Body of pancreas (tissue), 4 donors: ENCODE data around the gene PFKL. TPM values are rescaled to one million over a fixed set of nuclear protein-coding genes. Genes with fewer than 3 reads are reported as not detected.

Source experiments
- ATAC-seq: fragments of 150-250 bp; one replicate; pipeline ENCODE4 v1.9.1; 2016
- DNase-seq, 4 donors: peaks; one replicate each; pipeline ENCODE4 v3.0.0-alpha.2; 2019
- H3K27ac ChIP-seq, 4 donors: fragments of 200-600 bp; sonication (generic); 1 replicate in 3 of 4; 2 replicates in 1 of 4; pipeline versions ENCODE4 v1.5.1 to v1.6.1; 2016 to 2019; ENCODE audit warnings: mild to moderate bottlenecking in 1 of 4, mixed read lengths in 1 of 4, moderate library complexity in 1 of 4
- H3K27me3 ChIP-seq, 2 donors: fragments of 200-600 bp; sonication (generic); one replicate each; pipeline ENCODE4 v1.6.0; 2016; ENCODE audit warnings: mild to moderate bottlenecking in 1 of 2
- H3K36me3 ChIP-seq, 2 donors: fragments of 200-600 bp; sonication (generic); replicated peaks in 1 of 2; 2 replicates each; pipeline ENCODE4 v1.5.1; 2016; ENCODE audit warnings: low read depth in 2 of 2; ENCODE audit not compliant: insufficient read depth in 1 of 2
- H3K4me1 ChIP-seq: fragments of 200-600 bp; sonication (generic); one replicate; pipeline ENCODE4 v1.6.0; 2016
- H3K4me3 ChIP-seq, 2 donors: fragments of 200-600 bp; sonication (generic); 1 replicate in 1 of 2; 2 replicates in 1 of 2; pipeline ENCODE4 v1.5.1; 2016 to 2019
- H3K9me3 ChIP-seq, 3 donors: fragments of 200-600 bp; sonication (generic); 1 replicate in 2 of 3; 2 replicates in 1 of 3; pipeline ENCODE4 v1.5.1; 2016
- CTCF ChIP-seq, 7 experiments: fragments of 450-650 bp in 4 of 7; fragments of 200-600 bp in 3 of 7; sonication (generic) in 3 of 7; IDR thresholded peaks; one replicate each; pipeline ENCODE4 v1.5.1; 2016 to 2019; ENCODE audit warnings: antibody characterized with exemption in 7 of 7
- POLR2A ChIP-seq, 3 donors: fragments of 450-650 bp; IDR thresholded peaks; one replicate each; pipeline ENCODE4 v1.6.1; 2016; ENCODE audit warnings: antibody characterized with exemption in 3 of 3, mild to moderate bottlenecking in 2 of 3
- WGBS, 2 donors: methylation state at CpG; one replicate each; pipeline ENCODE4 v1.1.5; 2017; 5-methylcytosine and 5-hydroxymethylcytosine counted together
- intact Hi-C: fragments of 100-400 bp; cut with DNase I; formaldehyde crosslinking; loops from one replicate; pipeline ENCODE4 v1.15.1; 2023
- total RNA-seq, 2 donors: library from RNA; depleted of rRNA; stranded (reverse); fragments of >200 nt; gene quantifications; one replicate each; pipeline ENCODE4 v1.1.0, GENCODE V29; 2016

The PFKL gene
- total RNA-seq, 2 donors from 2014 or later, result 56.8 to 104 TPM

GRCh38 chr21:44350773-44351481, 51.1 kb downstream of the PFKL start:
- ATAC-seq (no peak), DNase-seq (no peak)
- Histone ChIP-seq H3K36me3 (no peaks in the 10 kb centered on the region), H3K27ac (no peak overlapping the region), H3K27me3 (peaks cover 0 to 7% of the 10 kb centered on the region in 2 donors), H3K4me3 (no peak overlapping the region), H3K4me1 (no peaks in the 10 kb centered on the region), H3K9me3 (no peaks in the 10 kb centered on the region)
- WGBS, 2 donors, result 16 to 20% methylated on average over 1 to 42 of the region's 42 CpGs
- intact Hi-C loops, result no loop called here
- TF ChIP-seq POLR2A (IDR thresholded peaks at IDR 0.05) (no peak), CTCF (IDR thresholded peaks at IDR 0.05) (no peak)

- peaks cover 0 to 7% of the 10 kb centered on the region in 2 donors for H3K27me3 ChIP-seq
- no peak overlapping the region for H3K27ac ChIP-seq
- ATAC-seq (no peak), DNase-seq (no peak)
- no peak overlapping the region for H3K4me3 ChIP-seq
- no peaks in the 10 kb centered on the region for H3K36me3 ChIP-seq
- intact Hi-C loops, result no loop called here
- H3K9me3 ChIP-seq, result no peaks in the 10 kb centered on the region
- no peaks in the 10 kb centered on the region for H3K4me1 ChIP-seq
- no peak for TF ChIP-seq CTCF (IDR thresholded peaks at IDR 0.05)
- no peak for TF ChIP-seq POLR2A (IDR thresholded peaks at IDR 0.05)
- 57 to 84% methylated on average over 4 to 18 of the region's 18 CpGs for WGBS, 2 donors
These were observed 51.8 kb downstream of the PFKL start for GRCh38 chr21:44351535-44352252.

GRCh38 chr21:44352253-44352860, 52.5 kb downstream of the PFKL start:
- no peak for ATAC-seq
- intact Hi-C loops, result no loop called here
- Histone ChIP-seq H3K9me3 (no peaks in the 10 kb centered on the region), H3K4me1 (no peaks in the 10 kb centered on the region), H3K27ac (peak overlapping the region in 1 of 4 donors; percentile 71), H3K4me3 (no peak overlapping the region), H3K27me3 (peaks cover 0 to 7% of the 10 kb centered on the region in 2 donors), H3K36me3 (no peaks in the 10 kb centered on the region)
- WGBS, 2 donors, result 56 to 58% methylated on average over 15 to 17 of the region's 17 CpGs
- no peak for TF ChIP-seq POLR2A (IDR thresholded peaks at IDR 0.05)
- TF ChIP-seq CTCF (IDR thresholded peaks at IDR 0.05), result no peak
- DNase-seq, result no peak

GRCh38 chr21:44353191-44353970, 53.5 kb downstream of the PFKL start, which contains the start of gene TRPM2:
Gene TRPM2, plus strand, starts transcription at chr21:44353621. Its CDS starts 80 bp downstream, at chr21:44353701.
- Histone ChIP-seq H3K4me3 (no peak within 1 kb of the TSS), H3K9me3 (no peaks in the 10 kb centered on the region), H3K4me1 (no peaks in the 10 kb centered on the region), H3K36me3 (no peaks in the 10 kb centered on the region), H3K27me3 (peaks cover 0 to 7% of the 10 kb centered on the region in 2 donors), H3K27ac (peak within 1 kb of the TSS in 1 of 4 donors; percentile 71)
- no peak for ATAC-seq
- no peak for TF ChIP-seq CTCF (IDR thresholded peaks at IDR 0.05)
- peak in 1 of 3 donors; percentile 34 for TF ChIP-seq POLR2A (IDR thresholded peaks at IDR 0.05)
- intact Hi-C loops, result no loop called here
- DNase-seq, result peak in 2 of 4 donors; percentile 35 to 67
- WGBS, 2 donors, result 42 to 47% methylated on average over 16 to 21 of the region's 21 CpGs
